ENCODE data around the gene ACOX1.

- TF ChIP-seq, protein P1, sequence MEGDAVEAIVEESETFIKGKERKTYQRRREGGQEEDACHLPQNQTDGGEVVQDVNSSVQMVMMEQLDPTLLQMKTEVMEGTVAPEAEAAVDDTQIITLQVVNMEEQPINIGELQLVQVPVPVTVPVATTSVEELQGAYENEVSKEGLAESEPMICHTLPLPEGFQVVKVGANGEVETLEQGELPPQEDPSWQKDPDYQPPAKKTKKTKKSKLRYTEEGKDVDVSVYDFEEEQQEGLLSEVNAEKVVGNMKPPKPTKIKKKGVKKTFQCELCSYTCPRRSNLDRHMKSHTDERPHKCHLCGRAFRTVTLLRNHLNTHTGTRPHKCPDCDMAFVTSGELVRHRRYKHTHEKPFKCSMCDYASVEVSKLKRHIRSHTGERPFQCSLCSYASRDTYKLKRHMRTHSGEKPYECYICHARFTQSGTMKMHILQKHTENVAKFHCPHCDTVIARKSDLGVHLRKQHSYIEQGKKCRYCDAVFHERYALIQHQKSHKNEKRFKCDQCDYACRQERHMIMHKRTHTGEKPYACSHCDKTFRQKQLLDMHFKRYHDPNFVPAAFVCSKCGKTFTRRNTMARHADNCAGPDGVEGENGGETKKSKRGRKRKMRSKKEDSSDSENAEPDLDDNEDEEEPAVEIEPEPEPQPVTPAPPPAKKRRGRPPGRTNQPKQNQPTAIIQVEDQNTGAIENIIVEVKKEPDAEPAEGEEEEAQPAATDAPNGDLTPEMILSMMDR (IDR thresholded peaks at IDR 0.05) = no peak
- TF ChIP-seq EP300 (IDR thresholded peaks at IDR 0.05) = no peak
- TF ChIP-seq POLR2A (IDR thresholded peaks at IDR 0.05; ENCODE audit: low read depth) = no peak
Measured at GRCh38 chr17:76009969-76010661, 31.1 kb upstream of the ACOX1 start.

Measured in esophagus muscularis mucosa (tissue), 4 donors.